DMS79 treated with DMSO at 0.1 percent for 48 hours (cell line): ENCODE measurements around the gene STEAP1B.

Source experiments
- DNase-seq: peaks from one replicate; lab custom pipeline; 2025; lab: John Stamatoyannopoulos, UW

The STEAP1B gene

GRCh38 chr7:22430457-22430856 is 69.5 kb downstream of the STEAP1B start:
- DNase-seq, result no peak

GRCh38 chr7:22429386-22429785 is 70.6 kb downstream of the STEAP1B start:
- no peak for DNase-seq

- DNase-seq, result no peak
Observed at GRCh38 chr7:22427855-22428254, 72.1 kb downstream of the STEAP1B start.

- DNase-seq, result no peak
Observed at GRCh38 chr7:22427104-22427503, 72.9 kb downstream of the STEAP1B start.

GRCh38 chr7:22426463-22427094 is 73.4 kb downstream of the STEAP1B start:
- no peak for DNase-seq

GRCh38 chr7:22425361-22425760 is 74.6 kb downstream of the STEAP1B start:
- DNase-seq, result no peak

GRCh38 chr7:22422831-22423615 is 77.0 kb downstream of the STEAP1B start:
- DNase-seq, result no peak

GRCh38 chr7:22420973-22421635 is 78.9 kb downstream of the STEAP1B start:
- DNase-seq, result no peak

GRCh38 chr7:22420008-22420407 is 80.0 kb downstream of the STEAP1B start:
- no peak for DNase-seq

- DNase-seq, result no peak
Observed at GRCh38 chr7:22419488-22419887, 80.5 kb downstream of the STEAP1B start.

- DNase-seq, result no peak
Observed at GRCh38 chr7:22418251-22419046, 81.5 kb downstream of the STEAP1B start.

- DNase-seq, result no peak
Observed at GRCh38 chr7:22417841-22418240, 82.1 kb downstream of the STEAP1B start.

- DNase-seq, result no peak
Observed at GRCh38 chr7:22417349-22417748, 82.6 kb downstream of the STEAP1B start.

GRCh38 chr7:22414424-22414823 is 85.6 kb downstream of the STEAP1B start:
- DNase-seq, result no peak

- no peak for DNase-seq
Observed at GRCh38 chr7:22413211-22413610, 86.8 kb downstream of the STEAP1B start.

GRCh38 chr7:22411977-22412693 is 87.9 kb downstream of the STEAP1B start:
- DNase-seq, result no peak

- no peak for DNase-seq
Observed at GRCh38 chr7:22406715-22407114, 93.3 kb downstream of the STEAP1B start.

- no peak for DNase-seq
Observed at GRCh38 chr7:22404421-22405023, 95.5 kb downstream of the STEAP1B start.

GRCh38 chr7:22403344-22403743 is 96.6 kb downstream of the STEAP1B start:
- DNase-seq, result no peak

- DNase-seq, result no peak
Observed at GRCh38 chr7:22402250-22402649, 97.7 kb downstream of the STEAP1B start.

GRCh38 chr7:22400936-22401553 is 98.9 kb downstream of the STEAP1B start:
- no peak for DNase-seq
